NCI-H1436 treated with DMSO at 0.1 percent for 48 hours (cell line): ENCODE measurements around the gene COL16A1.

Source experiments
- DNase-seq: peaks from one replicate; lab custom pipeline; 2025; lab: John Stamatoyannopoulos, UW

Gene COL16A1

DNA sequence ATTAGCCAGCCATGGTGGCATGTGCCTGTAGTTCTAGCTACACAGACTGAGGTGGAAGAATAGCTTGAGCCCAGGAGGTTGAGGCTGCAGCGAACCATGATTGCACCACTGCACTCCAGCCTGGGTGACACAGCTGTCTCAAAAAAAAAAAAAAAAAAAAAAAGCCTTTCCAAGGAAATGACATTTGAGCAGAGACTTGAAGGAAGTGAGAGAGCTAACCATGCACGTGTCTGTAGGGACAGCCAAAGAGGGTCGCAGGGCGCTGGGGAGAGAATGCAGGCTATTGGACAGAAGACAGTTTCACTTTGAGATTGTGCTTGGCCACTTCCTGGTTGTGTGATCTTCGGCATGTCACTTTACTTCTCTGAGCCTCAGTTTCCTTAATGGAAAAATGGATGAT lies 79.5 kb downstream of the COL16A1 start:
- no peak for DNase-seq

DNA sequence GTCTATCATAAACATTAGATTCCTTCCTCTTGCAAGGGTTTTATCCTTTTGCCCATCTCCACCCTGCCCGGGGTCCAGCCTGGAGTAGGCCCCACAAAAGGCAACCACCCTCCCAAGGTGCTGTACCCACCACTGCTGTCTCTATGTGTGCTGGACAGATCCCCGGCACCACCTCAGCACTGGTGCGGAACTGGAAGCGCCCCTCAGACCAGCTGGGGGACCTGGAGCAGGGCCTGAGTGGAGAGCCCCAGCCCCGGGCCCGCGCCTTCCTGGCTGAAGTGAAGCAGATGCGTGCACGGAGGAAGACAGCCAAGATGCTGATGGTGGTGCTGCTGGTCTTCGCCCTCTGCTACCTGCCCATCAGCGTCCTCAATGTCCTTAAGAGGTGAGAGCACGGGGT lies 80.5 kb downstream of the COL16A1 start:
- DNase-seq = no peak

DNA sequence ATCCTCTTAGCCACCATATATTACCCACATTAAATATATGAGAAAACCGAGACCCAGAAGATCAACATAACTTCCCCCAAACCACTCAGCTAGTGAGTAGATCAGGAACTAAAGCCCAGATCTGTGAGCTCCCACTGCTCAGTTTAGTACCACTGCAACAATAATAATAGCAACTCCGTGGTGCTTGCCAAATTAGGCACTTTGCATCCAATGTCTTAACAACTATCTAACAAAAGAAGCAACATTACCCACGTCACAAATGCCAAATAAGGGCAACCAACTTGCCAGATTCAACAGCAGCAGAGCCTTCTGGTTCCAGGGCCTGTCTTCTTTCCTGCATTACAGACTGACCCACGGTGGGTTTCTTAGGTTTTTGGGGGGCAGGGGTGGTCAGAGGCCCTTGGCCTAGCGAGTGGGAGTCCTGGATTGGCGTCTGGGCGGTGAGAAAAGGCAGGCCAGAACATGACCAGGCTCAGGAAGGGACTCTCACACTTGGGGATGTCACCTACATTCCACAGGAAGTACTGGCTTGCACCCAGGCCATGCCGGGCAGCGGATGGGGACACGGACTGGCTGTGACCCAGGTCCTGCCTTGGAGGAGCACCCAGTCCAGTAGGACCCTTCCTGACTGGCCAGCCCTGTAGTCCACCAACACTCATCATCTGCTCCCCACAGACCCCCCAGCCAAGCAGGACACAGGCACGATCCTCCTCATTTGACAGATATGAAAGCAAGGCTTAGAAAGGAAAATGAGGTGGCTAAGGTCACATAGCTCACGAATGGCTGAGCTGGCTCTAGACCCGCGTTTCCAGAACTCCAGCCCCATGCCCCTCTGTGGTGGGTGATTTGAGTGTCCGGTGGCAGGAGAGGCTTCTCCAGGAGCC lies 81.7 kb downstream of the COL16A1 start:
- DNase-seq = no peak

DNA sequence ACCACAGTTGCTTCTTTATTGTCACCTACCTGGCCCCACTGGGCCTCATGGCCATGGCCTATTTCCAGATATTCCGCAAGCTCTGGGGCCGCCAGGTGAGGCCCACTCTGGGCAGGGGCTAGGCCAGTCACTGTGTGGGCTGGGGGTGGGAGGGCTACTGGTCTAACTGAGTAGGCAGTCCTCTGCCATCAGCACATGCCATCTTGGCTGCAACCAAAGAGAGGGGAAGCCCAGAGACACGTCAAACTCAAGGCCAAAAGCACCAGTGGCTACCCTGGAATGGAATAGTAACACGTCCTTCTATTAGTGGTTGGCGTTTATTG lies 82.4 kb downstream of the COL16A1 start:
- no peak for DNase-seq

DNA sequence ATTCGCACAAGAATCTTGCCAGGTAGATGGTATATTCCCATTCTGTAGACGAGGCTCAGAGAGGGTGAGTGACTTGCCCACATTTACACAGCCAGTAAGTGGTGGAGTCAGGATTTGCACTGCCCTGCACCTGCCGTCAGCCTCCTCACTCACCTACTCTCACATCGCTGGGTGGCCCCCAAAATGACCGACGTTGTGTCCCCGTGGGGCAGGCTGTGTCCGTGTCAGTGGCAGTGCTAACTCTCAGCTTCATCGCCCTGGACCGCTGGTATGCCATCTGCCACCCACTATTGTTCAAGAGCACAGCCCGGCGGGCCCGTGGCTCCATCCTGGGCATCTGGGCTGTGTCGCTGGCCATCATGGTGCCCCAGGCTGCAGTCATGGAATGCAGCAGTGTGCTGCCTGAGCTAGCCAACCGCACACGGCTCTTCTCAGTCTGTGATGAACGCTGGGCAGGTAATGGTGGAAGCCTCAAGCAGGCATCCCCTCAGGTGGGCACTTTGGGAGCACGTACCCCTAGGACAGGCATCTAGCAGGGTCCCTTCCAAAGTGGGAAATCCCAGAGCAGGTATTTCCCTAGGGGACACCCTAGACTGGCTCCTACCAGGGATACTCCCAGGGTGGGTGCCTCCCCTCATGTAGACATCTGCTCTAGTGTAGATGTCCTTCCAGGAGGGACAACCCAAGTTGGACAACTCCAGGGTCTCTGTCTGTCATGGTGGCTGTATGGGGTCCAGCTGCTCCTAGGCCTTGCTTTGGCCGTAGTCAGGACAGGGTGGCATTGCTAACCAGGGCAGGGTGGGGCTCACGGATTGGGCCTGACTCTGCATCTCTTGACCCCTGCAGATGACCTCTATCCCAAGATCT lies 83.0 kb downstream of the COL16A1 start:
- DNase-seq = no peak

DNA sequence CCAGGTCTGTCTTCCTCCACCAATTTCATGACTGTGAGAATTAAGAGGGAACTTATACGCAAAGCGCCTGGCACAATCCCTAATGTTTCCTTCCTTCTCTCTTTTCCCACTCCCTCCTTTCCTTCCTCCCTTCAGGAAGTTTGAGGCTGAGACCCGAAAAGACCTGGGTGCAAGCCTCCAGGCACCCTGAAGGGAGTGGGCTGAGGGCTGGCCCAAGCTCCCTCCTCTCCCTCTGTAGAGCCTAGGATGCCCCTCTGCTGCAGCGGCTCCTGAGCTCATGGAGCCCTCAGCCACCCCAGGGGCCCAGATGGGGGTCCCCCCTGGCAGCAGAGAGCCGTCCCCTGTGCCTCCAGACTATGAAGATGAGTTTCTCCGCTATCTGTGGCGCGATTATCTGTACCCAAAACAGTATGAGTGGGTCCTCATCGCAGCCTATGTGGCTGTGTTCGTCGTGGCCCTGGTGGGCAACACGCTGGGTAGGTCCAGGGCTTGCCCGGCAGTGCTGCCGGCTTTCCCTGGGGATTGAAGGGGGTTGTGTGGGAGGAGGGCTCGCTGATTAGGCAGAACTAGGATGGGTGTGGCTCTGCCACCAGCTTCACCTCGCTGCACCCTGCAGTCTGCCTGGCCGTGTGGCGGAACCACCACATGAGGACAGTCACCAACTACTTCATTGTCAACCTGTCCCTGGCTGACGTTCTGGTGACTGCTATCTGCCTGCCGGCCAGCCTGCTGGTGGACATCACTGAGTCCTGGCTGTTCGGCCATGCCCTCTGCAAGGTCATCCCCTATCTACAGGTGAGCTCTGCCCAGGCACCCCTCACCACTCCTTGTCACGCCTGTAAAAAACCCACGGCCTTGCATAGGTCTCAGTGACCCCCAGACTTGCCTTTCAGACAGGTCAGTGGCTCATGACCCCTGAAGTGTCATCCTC lies 84.6 kb downstream of the COL16A1 start:
- DNase-seq = no peak

DNA sequence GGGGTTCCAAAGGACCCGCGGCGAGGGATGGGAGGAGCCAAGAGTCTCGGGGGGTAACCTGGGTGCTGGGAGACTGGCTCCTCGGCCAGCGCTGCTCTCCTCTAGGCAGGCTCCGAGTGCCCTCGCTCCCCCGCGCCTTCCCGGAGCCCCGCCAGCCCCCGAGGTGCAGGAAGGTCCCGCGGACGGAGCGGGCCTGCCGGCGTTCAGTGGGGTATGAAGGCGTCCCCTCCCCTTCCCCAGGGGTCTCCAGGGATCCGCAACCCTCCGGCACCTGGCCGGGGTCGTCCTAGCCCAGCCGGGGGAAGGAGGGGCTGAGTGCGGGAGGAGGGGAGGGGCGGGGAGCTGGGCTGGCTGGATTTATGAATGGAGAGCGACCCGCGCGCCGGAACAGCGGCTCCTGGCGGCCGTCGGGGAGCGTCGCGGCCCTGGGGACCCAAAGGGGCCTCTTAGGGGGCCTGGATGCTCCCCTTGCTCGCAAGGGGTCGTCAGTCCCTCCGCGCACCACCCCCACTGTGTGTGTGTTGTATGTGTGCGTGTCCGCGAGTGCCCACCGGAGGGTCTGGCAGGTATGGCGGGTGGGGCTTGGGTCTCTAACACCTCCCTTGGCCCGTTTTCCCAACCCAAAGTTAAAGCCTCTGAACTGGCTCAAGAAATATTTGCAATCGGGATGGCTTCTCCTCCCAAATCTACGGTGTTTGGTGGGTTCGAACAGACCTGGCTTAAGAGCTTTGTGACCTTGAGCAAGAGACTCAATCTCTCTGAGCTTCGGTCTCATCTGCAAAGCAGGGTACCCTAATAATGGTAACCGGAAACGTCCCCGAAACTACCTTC lies 85.7 kb downstream of the COL16A1 start:
- DNase-seq = no peak

DNA sequence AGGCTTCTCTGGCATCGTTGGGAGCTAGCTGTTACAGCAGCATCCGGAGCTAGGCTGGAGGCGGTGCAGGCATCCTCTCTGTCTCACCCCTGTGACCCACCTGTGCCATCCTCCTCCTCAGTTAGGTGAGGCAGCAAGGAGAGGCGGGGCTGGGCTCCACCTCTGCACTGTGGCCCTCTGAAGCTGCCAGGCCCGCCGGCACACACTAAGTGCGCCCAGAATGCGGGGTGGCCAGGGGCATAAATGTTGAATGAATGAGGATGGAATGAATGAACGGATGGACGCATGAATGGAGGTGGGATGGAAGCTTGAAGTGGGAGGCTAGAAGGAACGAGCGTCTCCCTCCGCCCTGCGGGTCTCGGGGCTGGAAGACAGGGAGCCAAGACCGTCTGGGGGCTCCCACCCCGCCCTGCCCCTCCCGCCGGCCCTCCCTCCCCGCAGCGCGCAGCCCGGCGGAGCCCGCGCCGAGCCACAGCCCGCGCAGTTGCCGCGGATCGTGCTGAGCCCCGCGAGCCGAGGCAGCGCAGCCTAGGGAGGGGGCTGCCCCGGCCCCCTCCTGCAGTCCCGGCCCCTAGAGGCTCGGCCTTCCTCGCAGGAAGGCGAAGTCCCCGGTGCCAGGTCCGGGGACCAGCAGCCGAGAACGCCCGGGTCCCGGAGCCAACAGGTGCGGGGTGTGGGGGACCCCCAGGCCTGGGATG lies 86.5 kb downstream of the COL16A1 start, which contains the start of gene HCRTR1:
TSS of gene HCRTR1 (plus strand) at position 472 of the 698 bp plus-strand sequence. CDS start 1,504 bp downstream, outside the sequence.
- DNase-seq = no peak

DNA sequence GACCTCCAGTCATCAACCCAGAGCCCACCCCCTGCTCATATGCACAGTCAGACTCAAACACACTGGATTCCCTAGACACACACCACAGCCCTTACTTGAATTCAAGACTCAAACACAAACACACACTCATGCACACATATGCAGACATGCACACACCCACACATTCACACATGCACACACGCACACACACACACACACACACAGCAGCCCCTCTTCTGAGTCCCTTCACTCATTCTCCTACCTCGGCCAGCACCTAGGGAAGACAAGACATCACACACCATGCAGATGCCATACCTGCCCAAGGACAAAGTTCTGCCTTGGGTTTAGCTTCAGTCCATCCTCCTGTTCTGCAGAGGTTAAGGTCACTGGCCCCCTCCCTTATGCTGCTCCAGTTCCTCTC lies 87.9 kb downstream of the COL16A1 start:
- no peak for DNase-seq

DNA sequence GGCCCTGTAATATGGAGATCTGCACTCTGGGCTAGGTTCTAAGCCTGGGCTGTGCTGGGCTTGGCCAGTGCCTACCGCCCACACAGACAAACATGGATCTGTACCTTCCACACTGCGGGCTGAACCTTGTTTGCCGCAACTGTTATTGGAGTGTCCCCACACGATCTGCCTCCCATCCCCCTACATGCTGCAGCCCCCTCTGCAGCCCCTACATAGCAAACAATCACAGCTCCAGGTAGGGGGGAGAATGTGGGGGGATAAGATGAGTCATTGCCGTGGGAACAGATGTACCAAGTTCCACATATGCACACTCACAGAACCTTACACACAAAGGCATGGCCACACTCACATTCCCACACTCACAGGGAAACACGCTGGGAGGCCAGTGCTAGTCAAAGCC lies 88.4 kb downstream of the COL16A1 start:
- no peak for DNase-seq

DNA sequence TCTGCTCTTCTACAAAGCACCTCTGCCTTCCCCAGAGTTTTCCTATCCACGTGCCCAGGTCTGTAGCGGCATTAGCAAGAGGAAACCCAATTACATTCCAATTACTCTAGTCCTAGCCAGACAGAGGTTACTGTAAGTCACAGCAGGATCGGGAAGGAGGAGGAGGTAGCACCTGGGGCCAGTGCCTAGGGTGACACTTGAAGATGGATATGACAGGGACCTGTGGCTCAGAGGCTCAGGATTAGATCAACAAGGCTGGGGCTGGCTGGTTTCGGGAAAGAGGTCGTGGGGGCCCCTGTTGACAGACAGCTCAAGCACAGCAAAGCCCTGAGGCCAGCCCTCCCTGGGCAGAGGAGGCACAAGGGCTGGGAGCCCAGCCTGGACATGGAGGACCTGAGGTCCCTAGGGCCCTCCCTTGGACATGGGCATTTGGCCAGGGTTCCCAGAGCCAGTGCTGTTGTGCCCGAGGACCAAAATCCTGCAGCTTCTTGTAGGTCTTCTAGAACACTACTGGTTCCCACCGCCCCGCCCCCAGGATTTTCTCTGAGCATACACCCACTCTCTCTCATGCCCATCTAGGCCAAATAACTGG lies 89.3 kb downstream of the COL16A1 start:
- DNase-seq = no peak

DNA sequence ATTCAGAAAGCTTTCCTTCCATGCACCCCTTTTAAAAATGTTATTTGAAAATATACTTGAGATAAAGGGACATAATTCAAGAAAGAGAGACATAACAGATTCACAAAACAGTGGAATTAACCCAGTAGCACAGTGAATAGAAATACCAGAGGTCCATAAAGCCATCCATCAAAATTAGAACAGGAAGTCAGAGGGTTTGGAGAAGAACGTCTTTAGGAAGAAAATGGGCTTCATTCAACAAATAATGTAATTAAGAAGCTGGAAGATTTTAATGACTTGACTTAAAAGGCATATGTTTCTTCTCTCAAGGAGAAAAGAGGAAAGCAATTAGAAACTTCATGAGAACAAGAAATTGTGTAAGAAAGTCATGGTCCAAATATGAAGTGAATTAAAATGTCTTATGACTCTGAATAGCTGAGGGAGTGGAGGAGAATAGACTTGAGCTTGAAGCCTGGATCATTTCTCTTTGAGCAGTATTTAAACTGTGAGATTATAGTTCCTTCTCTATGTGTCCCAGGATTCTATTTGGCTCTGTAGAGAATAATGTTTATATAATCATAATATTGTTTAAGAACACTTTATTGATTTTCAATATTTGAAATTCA lies 94.2 kb downstream of the COL16A1 start:
- no peak for DNase-seq

DNA sequence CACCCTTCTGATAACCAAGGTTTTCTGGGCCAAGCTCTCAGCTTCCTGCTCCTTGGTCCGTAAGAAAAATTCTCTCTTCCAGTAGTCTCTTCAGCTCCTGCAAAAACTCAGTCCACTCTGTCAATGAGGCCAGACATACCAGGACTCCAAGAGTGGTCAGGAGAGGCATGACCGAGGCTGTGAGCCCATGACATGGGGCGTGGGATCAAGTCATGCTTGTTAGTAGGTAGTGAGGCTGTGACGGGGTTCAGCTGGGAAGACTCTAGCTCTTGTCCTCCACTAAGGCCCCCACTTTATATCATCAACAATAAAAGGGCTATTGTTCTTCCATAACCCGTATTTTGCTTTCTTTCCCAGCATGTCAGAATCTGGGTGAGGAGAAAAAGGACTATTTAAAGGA lies 96.5 kb downstream of the COL16A1 start:
- DNase-seq = no peak

DNA sequence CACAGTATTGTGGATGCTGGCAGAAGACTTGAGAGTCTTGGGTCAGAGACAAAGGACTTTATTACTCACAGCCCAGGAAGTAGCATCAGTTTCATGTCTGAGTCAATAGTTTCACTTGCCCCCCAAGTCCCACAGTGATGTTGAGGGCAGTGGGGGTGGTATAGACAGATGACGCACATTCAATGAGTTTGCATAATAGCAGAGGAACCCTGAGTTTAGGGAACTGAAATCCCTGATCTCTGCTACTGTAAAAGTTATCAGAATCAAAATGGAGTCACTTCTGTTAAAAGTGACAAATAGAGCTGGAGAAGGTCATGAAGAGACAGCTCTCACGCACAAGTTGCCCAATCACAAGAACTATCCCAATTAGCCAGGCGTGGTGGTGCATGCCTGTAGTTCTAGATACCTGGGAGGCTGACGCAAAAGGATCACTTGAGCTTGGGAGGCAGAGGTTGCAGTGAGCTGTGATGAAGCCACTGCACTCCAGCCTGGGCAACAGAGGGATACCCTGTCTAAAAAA lies 97.8 kb downstream of the COL16A1 start:
- DNase-seq = no peak
